COLO668 (cell line): ENCODE measurements around the gene MET.
"Not testable (repeated sequence)": the region's sequence is repeated elsewhere in the genome, so short reads cannot be mapped to it uniquely, and the experiment has no call there.

ENCODE experiments used
- DNase-seq: peaks from one replicate; lab custom pipeline; 2025; ENCODE audit not compliant: unreplicated experiment; lab: John Stamatoyannopoulos, UW

MET gene

GRCh38 chr7:116751070-116751469 is 79.1 kb downstream of the MET start:
- DNase-seq, result not testable (repeated sequence)

GRCh38 chr7:116752305-116753074 is 80.5 kb downstream of the MET start:
- DNase-seq, result no peak

GRCh38 chr7:116753130-116753529 is 81.1 kb downstream of the MET start:
- no peak for DNase-seq

DNA sequence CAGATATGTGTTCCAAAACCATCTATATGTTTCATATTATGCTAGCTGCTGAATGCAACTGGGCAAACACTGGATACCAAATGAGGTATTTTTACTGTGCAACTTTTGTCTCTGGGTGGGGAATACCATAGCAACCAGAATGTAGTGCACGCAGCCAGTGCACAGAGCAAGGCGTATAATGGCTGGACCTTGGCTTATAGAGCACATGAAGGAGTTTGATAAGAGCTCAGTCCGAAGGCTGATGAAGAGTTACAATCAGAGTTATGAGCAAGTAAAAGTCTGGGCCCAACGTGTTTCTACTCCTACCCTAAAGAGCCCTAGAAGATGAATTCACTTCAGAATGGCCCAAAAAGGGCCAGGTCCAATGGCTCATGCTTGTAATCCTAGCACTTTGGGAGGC is 82.2 kb downstream of the MET start:
- no peak for DNase-seq

DNA sequence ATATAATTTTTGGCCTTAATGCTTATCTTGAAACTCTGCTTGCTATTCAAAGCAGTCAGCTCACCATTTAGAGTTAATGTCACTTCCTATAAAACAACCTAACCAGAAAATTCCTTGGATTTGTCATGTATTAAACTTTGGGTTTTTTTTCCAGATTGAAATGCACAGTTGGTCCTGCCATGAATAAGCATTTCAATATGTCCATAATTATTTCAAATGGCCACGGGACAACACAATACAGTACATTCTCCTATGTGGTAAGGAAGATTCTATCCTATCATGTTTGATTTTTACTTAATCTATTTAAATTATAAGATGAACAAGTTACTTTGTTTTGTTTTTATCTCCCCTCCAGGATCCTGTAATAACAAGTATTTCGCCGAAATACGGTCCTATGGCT is 85.3 kb downstream of the MET start:
- no peak for DNase-seq

DNA sequence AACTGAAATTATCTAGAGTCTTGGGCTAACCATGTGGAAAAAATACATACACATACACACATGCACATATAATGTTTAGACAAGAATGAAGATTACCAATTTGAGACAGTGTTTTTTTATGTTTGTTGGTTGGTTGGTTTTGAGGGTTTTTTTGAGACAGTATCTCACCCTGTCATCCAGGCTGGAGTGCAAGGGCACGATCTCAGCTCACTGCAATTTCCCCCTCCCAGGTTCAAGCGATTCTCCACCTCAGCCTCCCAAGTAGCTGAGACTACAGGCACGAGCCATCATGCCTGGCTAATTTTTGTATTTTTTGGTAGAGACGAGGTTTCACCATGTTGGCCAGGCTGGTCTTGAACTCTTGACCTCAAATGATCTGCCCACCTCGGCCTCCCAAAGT is 87.6 kb downstream of the MET start:
- DNase-seq, result not testable (repeated sequence)

- DNase-seq, result no peak
Observed at GRCh38 chr7:116762971-116763370, 91.0 kb downstream of the MET start.

DNA sequence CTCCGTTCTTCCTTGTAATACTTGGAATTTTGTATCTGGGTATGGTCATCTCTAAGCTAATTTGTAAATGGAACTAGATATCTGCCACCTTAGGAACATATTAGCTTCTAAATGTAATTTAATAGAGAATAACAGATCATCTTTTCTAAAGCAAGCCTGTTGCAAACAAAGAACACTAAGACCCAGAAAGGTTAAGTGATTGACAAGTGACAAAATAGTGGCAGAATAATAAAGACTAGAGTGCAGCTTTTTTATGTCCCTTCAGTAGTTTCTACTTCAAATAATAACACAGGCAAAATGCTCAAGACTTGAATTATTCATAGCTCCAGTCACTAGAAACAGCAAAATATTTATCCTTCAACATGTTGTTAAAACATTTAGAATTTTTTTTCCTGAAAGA is 91.7 kb downstream of the MET start:
- DNase-seq, result no peak

- DNase-seq, result peak; percentile 16
Observed at GRCh38 chr7:116766881-116767280, 94.9 kb downstream of the MET start.

- no peak for DNase-seq
Observed at GRCh38 chr7:116769546-116769945, 97.5 kb downstream of the MET start.

DNA sequence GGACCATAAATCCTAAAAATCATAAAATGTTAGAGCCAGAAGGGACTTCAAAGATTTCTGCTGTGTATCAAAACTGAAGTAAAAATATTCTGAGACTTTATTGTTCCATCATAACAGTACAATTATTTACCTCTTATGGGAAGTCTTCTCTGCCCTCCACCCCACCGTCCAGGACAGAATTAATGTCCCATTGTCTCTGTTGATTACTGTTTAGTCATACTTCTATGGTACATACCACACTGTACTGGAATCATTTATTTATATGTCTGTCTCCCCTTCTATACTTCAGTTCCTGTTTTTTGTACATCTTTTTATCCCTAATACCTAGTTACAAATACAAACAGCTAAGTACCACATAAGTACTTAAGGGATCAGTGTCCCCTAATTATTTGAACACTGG is 98.9 kb downstream of the MET start:
- DNase-seq, result no peak

DNA sequence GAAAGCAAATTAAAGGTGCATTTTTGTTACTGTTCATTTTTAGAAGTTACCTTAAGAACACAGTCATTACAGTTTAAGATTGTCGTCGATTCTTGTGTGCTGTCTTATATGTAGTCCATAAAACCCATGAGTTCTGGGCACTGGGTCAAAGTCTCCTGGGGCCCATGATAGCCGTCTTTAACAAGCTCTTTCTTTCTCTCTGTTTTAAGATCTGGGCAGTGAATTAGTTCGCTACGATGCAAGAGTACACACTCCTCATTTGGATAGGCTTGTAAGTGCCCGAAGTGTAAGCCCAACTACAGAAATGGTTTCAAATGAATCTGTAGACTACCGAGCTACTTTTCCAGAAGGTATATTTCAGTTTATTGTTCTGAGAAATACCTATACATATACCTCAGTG is 99.6 kb downstream of the MET start:
- no peak for DNase-seq

GRCh38 chr7:116772423-116772863 is 100.4 kb downstream of the MET start:
- no peak for DNase-seq

DNA sequence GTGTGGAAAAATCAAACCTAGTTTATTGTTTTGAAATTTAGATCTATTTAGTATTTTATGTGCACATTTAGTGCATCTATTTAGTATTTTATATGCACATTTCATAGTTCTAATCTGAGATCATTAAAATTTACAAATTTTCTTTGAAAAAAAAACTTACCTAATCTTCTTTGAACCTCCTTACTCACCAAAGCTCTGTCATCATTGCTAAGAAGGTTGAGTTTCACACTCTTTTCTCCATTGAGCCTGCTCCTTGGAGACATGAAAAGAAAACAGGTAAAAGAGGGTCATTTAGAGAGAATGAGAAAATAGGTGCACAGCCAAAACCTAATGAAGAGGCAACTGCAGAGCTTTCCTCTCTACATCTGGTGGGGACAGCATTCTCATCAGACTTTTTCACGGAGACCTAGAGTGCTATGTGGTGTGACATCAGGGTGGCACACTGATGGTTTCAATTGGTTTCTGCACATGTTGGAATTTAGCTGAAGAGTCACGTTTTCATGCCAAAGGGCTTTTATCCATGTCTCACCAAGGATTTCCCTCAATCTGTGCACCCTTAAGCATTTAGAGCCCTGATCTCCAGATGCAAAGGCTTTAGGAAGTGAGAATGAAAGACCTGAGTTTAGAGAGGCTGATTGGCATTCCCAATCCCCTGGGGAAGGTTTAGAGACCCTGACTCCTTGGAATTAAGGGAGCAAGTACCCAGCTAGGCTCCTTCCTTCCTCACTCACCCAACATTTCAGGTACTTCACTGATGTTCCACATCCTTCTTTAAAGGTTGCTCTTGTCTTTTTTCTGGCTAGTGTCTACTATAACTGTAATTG is 101.1 kb downstream of the MET start:
- no peak for DNase-seq

GRCh38 chr7:116776046-116776445 is 104.0 kb downstream of the MET start:
- DNase-seq, result no peak

DNA sequence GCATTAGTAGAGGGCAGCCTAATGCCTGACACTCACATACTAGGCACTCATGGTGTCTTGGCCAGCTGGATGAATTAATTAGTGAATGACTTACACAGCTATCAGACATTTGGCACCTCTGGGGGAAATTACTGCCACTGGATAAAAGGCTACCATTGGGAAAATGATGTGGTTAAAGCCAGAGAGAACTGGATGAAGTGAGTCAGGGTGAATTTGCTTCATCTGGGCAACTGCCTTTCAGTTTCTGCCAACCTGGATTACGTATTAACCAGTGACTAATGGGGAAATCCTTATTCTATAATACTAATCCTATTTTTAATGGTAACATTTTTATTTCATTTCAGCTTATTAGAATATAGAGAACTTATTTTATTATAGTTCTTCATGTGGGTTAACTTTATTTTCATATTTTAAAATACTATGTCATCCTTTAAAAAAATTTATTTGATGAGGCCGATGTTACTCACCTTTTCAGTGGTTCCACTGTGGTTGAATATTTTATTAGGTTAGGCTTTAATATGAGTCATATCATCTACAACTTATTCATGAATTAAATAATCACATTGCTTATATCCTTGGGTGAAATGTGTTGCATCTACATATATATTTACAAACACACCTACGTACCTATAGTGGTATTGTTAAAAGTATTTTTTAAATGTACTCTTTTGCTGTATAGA is 104.8 kb downstream of the MET start:
- DNase-seq, result peak; percentile 15

- DNase-seq, result no peak
Observed at GRCh38 chr7:116777651-116778281, 105.8 kb downstream of the MET start.

- DNase-seq, result no peak
Observed at GRCh38 chr7:116779216-116779615, 107.2 kb downstream of the MET start.

GRCh38 chr7:116779931-116780330 is 107.9 kb downstream of the MET start:
- DNase-seq, result no peak

DNA sequence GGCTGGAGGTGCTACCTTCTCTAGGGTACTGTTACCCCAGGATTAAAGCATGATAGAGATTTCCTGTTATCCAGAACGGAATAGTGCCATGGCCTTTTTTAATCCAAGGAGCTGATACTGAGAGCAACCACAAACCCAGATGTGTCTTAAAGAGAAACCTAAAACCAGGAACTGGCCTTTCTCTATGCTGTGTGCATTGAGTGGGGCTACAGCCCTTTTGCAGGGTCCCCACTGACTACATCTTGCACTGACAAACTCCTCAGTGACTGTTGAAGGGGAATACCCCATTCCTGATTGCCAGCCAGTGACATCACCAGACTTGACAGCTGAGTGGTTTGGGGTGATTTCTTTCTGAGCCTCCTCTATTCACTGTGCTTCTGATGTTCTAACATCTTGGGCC is 108.5 kb downstream of the MET start:
- DNase-seq, result no peak

GRCh38 chr7:116780966-116781365 is 109.0 kb downstream of the MET start:
- DNase-seq, result no peak
